CD14-positive monocyte (primary cell): ENCODE results near the gene SQSTM1. TPM values are rescaled to one million over a fixed set of nuclear protein-coding genes. Genes with fewer than 3 reads are reported as not detected.

Experiments used
- DNase-seq, 3 donors: peaks; one replicate each; pipeline ENCODE4 v3.0.0-alpha.2; 2011 to 2022
- H2AFZ ChIP-seq: 2 replicates; pipeline ENCODE4 v1.6.0; 2012; ENCODE audit warnings: mild to moderate bottlenecking, low read depth, low read length, inconsistent platforms; ENCODE audit not compliant: insufficient read depth, poor library complexity, severe bottlenecking
- H3K27ac ChIP-seq, 2 donors: 1 replicate in 1 of 2; 2 replicates in 1 of 2; pipeline ENCODE4 v1.5.1; 2012 to 2013; ENCODE audit warnings: low read length in 2 of 2, control low read depth in 1 of 2, inconsistent platforms in 1 of 2, low read depth in 1 of 2, mild to moderate bottlenecking in 1 of 2
- H3K27me3 ChIP-seq, 2 donors: one replicate each; pipeline versions ENCODE4 v1.6.0 to v1.6.1; 2011 to 2013; ENCODE audit warnings: low read length in 2 of 2; ENCODE audit not compliant: control insufficient read depth in 2 of 2, insufficient read depth in 2 of 2
- H3K36me3 ChIP-seq, 2 donors: replicated peaks in 1 of 2; 1 replicate in 1 of 2; 2 replicates in 1 of 2; pipeline versions ENCODE4 v1.5.1 to v1.6.1; 2012 to 2013; ENCODE audit warnings: low read length in 2 of 2, control low read depth in 1 of 2, inconsistent platforms in 1 of 2, mild to moderate bottlenecking in 1 of 2; ENCODE audit not compliant: insufficient read depth in 2 of 2, control insufficient read depth in 1 of 2
- H3K4me1 ChIP-seq, 2 donors: 1 replicate in 1 of 2; 2 replicates in 1 of 2; pipeline versions ENCODE4 v1.5.1 to v1.6.1; 2012 to 2013; ENCODE audit warnings: low read length in 2 of 2, control low read depth in 1 of 2, inconsistent platforms in 1 of 2, mild to moderate bottlenecking in 1 of 2, moderate library complexity in 1 of 2; ENCODE audit not compliant: insufficient read depth in 2 of 2, control insufficient read depth in 1 of 2
- H3K4me2 ChIP-seq: replicated peaks from 2 replicates; pipeline ENCODE3; 2012; ENCODE audit warnings: low read length, moderate library complexity, mild to moderate bottlenecking; ENCODE audit not compliant: poor library complexity, severe bottlenecking; ENCODE audit errors: extremely low read depth
- H3K4me3 ChIP-seq, 3 experiments: fragments of 200-600 bp in 1 of 3; sonication (generic) in 1 of 3; replicated peaks in 1 of 3; 1 replicate in 2 of 3; 2 replicates in 1 of 3; pipeline ENCODE4 v1.5.1; 2011 to 2013; ENCODE audit warnings: low read length in 3 of 3, mild to moderate bottlenecking in 3 of 3, control low read depth in 2 of 3, low read depth in 2 of 3, inconsistent platforms in 1 of 3, moderate library complexity in 1 of 3
- H3K79me2 ChIP-seq: 2 replicates; pipeline ENCODE4 v1.6.0; 2012; ENCODE audit warnings: mild to moderate bottlenecking, control low read depth, inconsistent platforms, low read length, moderate library complexity; ENCODE audit not compliant: insufficient read depth
- H3K9ac ChIP-seq: 2 replicates; pipeline ENCODE4 v1.6.0; 2017; ENCODE audit warnings: low read length, mild to moderate bottlenecking; ENCODE audit not compliant: insufficient read depth, poor library complexity, severe bottlenecking
- H3K9me3 ChIP-seq, 2 donors: replicated peaks in 1 of 2; 1 replicate in 1 of 2; 2 replicates in 1 of 2; pipeline versions ENCODE4 v1.5.1 to v1.6.1; 2012 to 2013; ENCODE audit warnings: low read length in 2 of 2, control low read depth in 1 of 2; ENCODE audit not compliant: control insufficient read depth in 1 of 2, insufficient read depth in 1 of 2
- H4K20me1 ChIP-seq: 2 replicates; pipeline ENCODE4 v1.6.0; 2012; ENCODE audit warnings: mild to moderate bottlenecking, low read length, control low read depth, moderate library complexity; ENCODE audit not compliant: insufficient read depth
- H3K27ac Mint-ChIP-seq, 7 donors: one replicate each; pipeline ENCODE4 v1.8.0; 2020; ENCODE audit warnings: mild to moderate bottlenecking in 7 of 7, mixed read lengths in 7 of 7, moderate library complexity in 6 of 7, inconsistent platforms in 2 of 7
- H3K27me3 Mint-ChIP-seq, 3 donors: one replicate each; pipeline ENCODE4 v1.8.0; 2021 to 2022; ENCODE audit warnings: low read depth in 3 of 3, mild to moderate bottlenecking in 3 of 3, mixed read lengths in 3 of 3, moderate library complexity in 3 of 3, inconsistent platforms in 1 of 3
- H3K36me3 Mint-ChIP-seq, 2 donors: one replicate each; pipeline ENCODE4 v1.8.0; 2020; ENCODE audit warnings: mixed read lengths in 2 of 2, inconsistent platforms in 1 of 2, mild to moderate bottlenecking in 1 of 2
- H3K4me1 Mint-ChIP-seq: one replicate; pipeline ENCODE4 v1.8.0; 2020; ENCODE audit warnings: mild to moderate bottlenecking, mixed read lengths
- H3K4me3 Mint-ChIP-seq, 2 donors: one replicate each; pipeline ENCODE4 v1.8.0; 2020; ENCODE audit warnings: mild to moderate bottlenecking in 2 of 2, mixed read lengths in 2 of 2, moderate library complexity in 1 of 2
- H3K9me3 Mint-ChIP-seq, 7 donors: one replicate each; pipeline ENCODE4 v1.8.0; 2020 to 2022; ENCODE audit warnings: mixed read lengths in 7 of 7, mild to moderate bottlenecking in 6 of 7, moderate library complexity in 6 of 7, inconsistent platforms in 2 of 7
- WGBS: methylation state at CpG from one replicate; pipeline ENCODE4 v1.1.5; 2013; ENCODE audit warnings: missing lambda C conversion rate; ENCODE audit not compliant: insufficient coverage; 5-methylcytosine and 5-hydroxymethylcytosine counted together
- intact Hi-C, 2 donors: fragments of 100-400 bp; cut with micrococcal nuclease; formaldehyde crosslinking; loops; one replicate each; pipeline versions ENCODE4 v1.15.0 to v1.15.1; 2023
- polyA plus RNA-seq, 3 donors: library from polyadenylated mRNA; depleted of rRNA in 1 of 3; unstranded in 2 of 3; stranded (reverse) in 1 of 3; fragments of 300-500 nt in 2 of 3; fragments of >200 nt in 1 of 3; fragmentation: Illumina TruSeq in 2 of 3; gene quantifications; 1 replicate in 2 of 3; 2 replicates in 1 of 3; pipeline ENCODE4 v1.2.3, GENCODE V29; 2012 to 2021
- TF ChIP-seq, protein P1 (sequence below): fragments of 200-600 bp; IDR thresholded peaks from one replicate; pipeline ENCODE4 v1.8.0; 2022; ENCODE audit warnings: antibody characterized with exemption, mild to moderate bottlenecking

The SQSTM1 gene
- polyA plus RNA-seq, 3 donors, result 182 to 312 (median 275) TPM

DNA sequence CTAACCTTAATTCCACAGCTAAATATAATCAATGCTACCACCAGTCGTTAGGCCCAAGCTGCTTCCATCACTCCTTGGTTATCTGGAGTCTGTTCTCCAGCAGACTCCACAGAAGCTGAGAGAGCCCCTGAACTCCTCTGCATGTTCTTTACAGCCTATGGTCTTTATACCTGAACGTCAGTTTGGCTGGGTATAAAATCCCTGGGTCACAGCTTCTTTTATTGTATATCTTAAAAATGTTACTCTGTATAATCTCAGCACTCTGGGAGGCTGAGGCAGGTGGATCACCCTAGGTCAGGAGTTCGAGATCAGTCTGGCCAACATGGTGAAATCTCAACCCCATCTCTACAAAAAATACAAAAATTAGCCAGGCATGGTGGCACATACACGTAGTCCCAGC is 61.6 kb downstream of the SQSTM1 start:
- peaks cover 0 to 1% (median 0%) of the 10 kb centered on the region in 3 donors for H3K27me3 Mint-ChIP-seq
- no peak for DNase-seq
- no peak overlapping the region for H2AFZ ChIP-seq
- no peaks in the 10 kb centered on the region for H3K4me1 ChIP-seq
- intact Hi-C loops, result no loop called here
- no peaks in the 10 kb centered on the region for H3K4me1 Mint-ChIP-seq
- no peak overlapping the region for H3K4me3 ChIP-seq
- no peak overlapping the region for H3K4me3 Mint-ChIP-seq
- H3K9me3 ChIP-seq, result peaks cover 26 to 30% of the 10 kb centered on the region in 2 donors
- H3K9ac ChIP-seq, result no peak overlapping the region
- H3K79me2 ChIP-seq, result no peaks in the 10 kb centered on the region
- no peak overlapping the region for H3K4me2 ChIP-seq
- peaks cover 8% of the 10 kb centered on the region for H4K20me1 ChIP-seq
- no peaks in the 10 kb centered on the region for H3K27me3 ChIP-seq
- peaks cover 70 to 87% of the 10 kb centered on the region in 2 donors for H3K36me3 Mint-ChIP-seq
- no peak overlapping the region for H3K27ac Mint-ChIP-seq
- H3K27ac ChIP-seq, result no peak overlapping the region
- TF ChIP-seq, protein P1, sequence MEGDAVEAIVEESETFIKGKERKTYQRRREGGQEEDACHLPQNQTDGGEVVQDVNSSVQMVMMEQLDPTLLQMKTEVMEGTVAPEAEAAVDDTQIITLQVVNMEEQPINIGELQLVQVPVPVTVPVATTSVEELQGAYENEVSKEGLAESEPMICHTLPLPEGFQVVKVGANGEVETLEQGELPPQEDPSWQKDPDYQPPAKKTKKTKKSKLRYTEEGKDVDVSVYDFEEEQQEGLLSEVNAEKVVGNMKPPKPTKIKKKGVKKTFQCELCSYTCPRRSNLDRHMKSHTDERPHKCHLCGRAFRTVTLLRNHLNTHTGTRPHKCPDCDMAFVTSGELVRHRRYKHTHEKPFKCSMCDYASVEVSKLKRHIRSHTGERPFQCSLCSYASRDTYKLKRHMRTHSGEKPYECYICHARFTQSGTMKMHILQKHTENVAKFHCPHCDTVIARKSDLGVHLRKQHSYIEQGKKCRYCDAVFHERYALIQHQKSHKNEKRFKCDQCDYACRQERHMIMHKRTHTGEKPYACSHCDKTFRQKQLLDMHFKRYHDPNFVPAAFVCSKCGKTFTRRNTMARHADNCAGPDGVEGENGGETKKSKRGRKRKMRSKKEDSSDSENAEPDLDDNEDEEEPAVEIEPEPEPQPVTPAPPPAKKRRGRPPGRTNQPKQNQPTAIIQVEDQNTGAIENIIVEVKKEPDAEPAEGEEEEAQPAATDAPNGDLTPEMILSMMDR, result no peak
- peaks cover 70 to 95% of the 10 kb centered on the region in 2 donors for H3K36me3 ChIP-seq
- WGBS, result 100% methylated on average over 3 of the region's 4 CpGs
- peaks cover 25 to 41% (median 30%) of the 10 kb centered on the region in 7 donors for H3K9me3 Mint-ChIP-seq

DNA sequence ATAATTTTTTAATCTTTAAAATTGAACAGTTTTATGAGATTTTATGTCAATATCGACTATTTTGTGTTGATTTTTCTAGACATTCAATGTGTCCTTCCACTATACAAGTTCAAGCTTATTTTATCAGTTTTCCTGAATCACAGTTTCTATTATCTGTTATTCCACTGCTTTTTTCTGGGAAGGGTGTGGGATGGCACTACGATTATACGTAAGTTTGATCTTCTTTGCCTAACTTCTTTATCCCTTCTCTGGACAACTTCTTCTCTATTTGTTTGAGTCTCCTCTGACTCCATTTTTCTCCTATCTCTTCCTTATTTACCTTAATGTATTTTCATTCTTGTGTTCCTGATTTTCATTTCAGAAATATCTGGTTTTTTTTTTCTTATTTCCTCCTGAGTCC is 62.5 kb downstream of the SQSTM1 start:
- Histone ChIP-seq H3K27me3 (no peaks in the 10 kb centered on the region), H3K9ac (no peak overlapping the region), H3K9me3 (peaks cover 26 to 30% of the 10 kb centered on the region in 2 donors), H2AFZ (no peak overlapping the region), H3K36me3 (peaks cover 72 to 96% of the 10 kb centered on the region in 2 donors), H4K20me1 (peaks cover 8% of the 10 kb centered on the region), H3K4me1 (no peaks in the 10 kb centered on the region), H3K4me3 (no peak overlapping the region), H3K4me2 (no peak overlapping the region), H3K79me2 (no peaks in the 10 kb centered on the region), H3K27ac (no peak overlapping the region)
- Mint-ChIP-seq H3K27ac (peak overlapping the region in 2 of 7 donors; percentile 0 to 62), H3K27me3 (peaks cover 0 to 1% (median 0%) of the 10 kb centered on the region in 3 donors), H3K4me1 (no peaks in the 10 kb centered on the region), H3K36me3 (peaks cover 73 to 89% of the 10 kb centered on the region in 2 donors), H3K9me3 (peaks cover 25 to 41% (median 30%) of the 10 kb centered on the region in 7 donors), H3K4me3 (no peak overlapping the region)
- TF ChIP-seq, protein P1, result no peak
- no CpG with 5 or more reads among the region's 3 CpGs for WGBS
- DNase-seq, result no peak
- intact Hi-C loops, result no loop called here
